Mucosa of stomach (tissue), 1 donor: ENCODE data around the gene HS3ST5.
"Not testable (repeated sequence)": the region's sequence is repeated elsewhere in the genome, so short reads cannot be mapped to it uniquely, and the experiment has no call there.

Experiments used
- H3K27me3 ChIP-seq: one replicate; pipeline ENCODE4 v1.7.0; 2013; ENCODE audit warnings: mild to moderate bottlenecking, low read length; ENCODE audit not compliant: control insufficient read depth, insufficient read depth
- H3K36me3 ChIP-seq: one replicate; pipeline ENCODE4 v1.7.0; 2013; ENCODE audit warnings: low read length; ENCODE audit not compliant: control insufficient read depth, insufficient read depth
- H3K4me1 ChIP-seq: one replicate; pipeline ENCODE4 v1.7.0; 2013; ENCODE audit warnings: mild to moderate bottlenecking, low read length; ENCODE audit not compliant: control insufficient read depth, insufficient read depth
- H3K4me3 ChIP-seq: one replicate; pipeline ENCODE4 v1.7.0; 2013; ENCODE audit warnings: low read length
- H3K9ac ChIP-seq: one replicate; pipeline ENCODE4 v1.7.0; 2013; ENCODE audit warnings: mild to moderate bottlenecking, low read length, moderate library complexity
- H3K9me3 ChIP-seq: one replicate; pipeline ENCODE4 v1.7.0; 2013; ENCODE audit warnings: mild to moderate bottlenecking, low read length, moderate library complexity; ENCODE audit not compliant: control insufficient read depth
- donor health status: Pancreatic carcinoma.

Gene HS3ST5

GRCh38 chr6:114267897-114268296 lies 74.9 kb downstream of the HS3ST5 start:
- Histone ChIP-seq H3K9me3 (no peaks in the 10 kb centered on the region), H3K36me3 (no peaks in the 10 kb centered on the region), H3K27me3 (no peaks in the 10 kb centered on the region), H3K4me1 (no peaks in the 10 kb centered on the region), H3K9ac (no peak overlapping the region), H3K4me3 (no peak overlapping the region)

GRCh38 chr6:114260810-114261209 lies 82.0 kb downstream of the HS3ST5 start:
- Histone ChIP-seq H3K4me1 (no peaks in the 10 kb centered on the region), H3K4me3 (no peak overlapping the region), H3K36me3 (no peaks in the 10 kb centered on the region)

GRCh38 chr6:114258376-114258775 lies 84.4 kb downstream of the HS3ST5 start:
- H3K9ac ChIP-seq = no peak overlapping the region
- no peak overlapping the region for H3K4me3 ChIP-seq
- no peaks in the 10 kb centered on the region for H3K36me3 ChIP-seq
- H3K9me3 ChIP-seq = no peaks in the 10 kb centered on the region
- H3K27me3 ChIP-seq = no peaks in the 10 kb centered on the region
- no peaks in the 10 kb centered on the region for H3K4me1 ChIP-seq

More at GRCh38 chr6:114260810-114261209, 82.0 kb downstream of the HS3ST5 start:
- H3K27me3 ChIP-seq = no peaks in the 10 kb centered on the region
- H3K9ac ChIP-seq = no peak overlapping the region
- no peaks in the 10 kb centered on the region for H3K9me3 ChIP-seq

GRCh38 chr6:114253431-114253830 lies 89.4 kb downstream of the HS3ST5 start:
- no peaks in the 10 kb centered on the region for H3K27me3 ChIP-seq
- no peak overlapping the region for H3K4me3 ChIP-seq
- H3K9ac ChIP-seq = no peak overlapping the region
- H3K36me3 ChIP-seq = no peaks in the 10 kb centered on the region
- H3K4me1 ChIP-seq = no peaks in the 10 kb centered on the region
- H3K9me3 ChIP-seq = no peaks in the 10 kb centered on the region

GRCh38 chr6:114249522-114249921 lies 93.3 kb downstream of the HS3ST5 start:
- Histone ChIP-seq H3K4me3 (no peak overlapping the region), H3K36me3 (no peaks in the 10 kb centered on the region), H3K27me3 (no peaks in the 10 kb centered on the region), H3K4me1 (no peaks in the 10 kb centered on the region), H3K9ac (no peak overlapping the region), H3K9me3 (no peaks in the 10 kb centered on the region)

GRCh38 chr6:114247101-114247500 lies 95.7 kb downstream of the HS3ST5 start:
- Histone ChIP-seq H3K4me1 (no peaks in the 10 kb centered on the region), H3K9me3 (no peaks in the 10 kb centered on the region), H3K27me3 (no peaks in the 10 kb centered on the region), H3K36me3 (no peaks in the 10 kb centered on the region), H3K4me3 (no peak overlapping the region), H3K9ac (no peak overlapping the region)

GRCh38 chr6:114240796-114241195 lies 102.0 kb downstream of the HS3ST5 start:
- Histone ChIP-seq H3K36me3 (no peaks in the 10 kb centered on the region), H3K9ac (no peak overlapping the region), H3K9me3 (no peaks in the 10 kb centered on the region), H3K4me3 (no peak overlapping the region), H3K4me1 (no peaks in the 10 kb centered on the region), H3K27me3 (no peaks in the 10 kb centered on the region)

- H3K9ac ChIP-seq = no peak overlapping the region
- H3K4me1 ChIP-seq = no peaks in the 10 kb centered on the region
- H3K36me3 ChIP-seq = no peaks in the 10 kb centered on the region
- H3K27me3 ChIP-seq = no peaks in the 10 kb centered on the region
- no peak overlapping the region for H3K4me3 ChIP-seq
- no peaks in the 10 kb centered on the region for H3K9me3 ChIP-seq
Observed at GRCh38 chr6:114228675-114229074, 114.1 kb downstream of the HS3ST5 start.

- H3K27me3 ChIP-seq = no peaks in the 10 kb centered on the region
- H3K9me3 ChIP-seq = no peaks in the 10 kb centered on the region
- no peak overlapping the region for H3K4me3 ChIP-seq
- no peak overlapping the region for H3K9ac ChIP-seq
- H3K36me3 ChIP-seq = no peaks in the 10 kb centered on the region
- H3K4me1 ChIP-seq = no peaks in the 10 kb centered on the region
Observed at GRCh38 chr6:114227944-114228468, 114.8 kb downstream of the HS3ST5 start.

- Histone ChIP-seq H3K9me3 (no peaks in the 10 kb centered on the region), H3K27me3 (no peaks in the 10 kb centered on the region), H3K4me3 (no peak overlapping the region), H3K9ac (no peak overlapping the region), H3K36me3 (no peaks in the 10 kb centered on the region), H3K4me1 (no peaks in the 10 kb centered on the region)
Observed at GRCh38 chr6:114220241-114220640, 122.6 kb downstream of the HS3ST5 start.

- Histone ChIP-seq H3K9ac (no peak overlapping the region), H3K27me3 (no peaks in the 10 kb centered on the region), H3K4me1 (no peaks in the 10 kb centered on the region), H3K4me3 (no peak overlapping the region), H3K36me3 (no peaks in the 10 kb centered on the region), H3K9me3 (no peaks in the 10 kb centered on the region)
Observed at GRCh38 chr6:114218437-114219340, 124.1 kb downstream of the HS3ST5 start.

GRCh38 chr6:114217996-114218395 lies 124.8 kb downstream of the HS3ST5 start:
- H3K4me1 ChIP-seq, H3K4me3 ChIP-seq, H3K27me3 ChIP-seq, H3K36me3 ChIP-seq, H3K9me3 ChIP-seq, H3K9ac ChIP-seq: not testable (repeated sequence)
